AG04450 (cell line): Measurements from ENCODE around the gene ZNF143. TPM values are rescaled to one million over a fixed set of nuclear protein-coding genes. Genes with fewer than 3 reads are reported as not detected.
A peak's percentile ranks its signal among the peaks of the same experiment; 100 is the strongest.

ENCODE experiments used
- CTCF ChIA-PET: fragments of 300-600, 350-600 bp; formaldehyde crosslinking; extraction: SDS; loops from one replicate; lab custom pipeline; 2022; ENCODE audit warnings: antibody characterized with exemption, inconsistent platforms; lab: Charles Lee
- POLR2A ChIA-PET: fragments of 350-600 bp; formaldehyde crosslinking; extraction: SDS; loops from one replicate; lab custom pipeline; 2021; ENCODE audit warnings: antibody characterized with exemption, inconsistent platforms; lab: Yijun Ruan, JAX
- DNase-seq: peaks from one replicate; pipeline ENCODE4 v3.0.0-alpha.2; 2011; ENCODE audit warnings: low read depth, low spot score
- H3K27ac ChIP-seq: one replicate; pipeline ENCODE4 v1.5.1; 2012; ENCODE audit warnings: low read depth, low read length, control low read depth
- H3K27me3 ChIP-seq: one replicate; pipeline ENCODE4 v1.6.0; 2012; ENCODE audit warnings: low read length; ENCODE audit not compliant: control insufficient read depth, insufficient read depth
- H3K4me3 ChIP-seq: 2 replicates; pipeline ENCODE4 v1.5.1; 2011; ENCODE audit warnings: mild to moderate bottlenecking, low read depth, low read length, control low read depth
- H3K9me3 ChIP-seq: 2 replicates; pipeline ENCODE4 v1.5.1; 2012; ENCODE audit warnings: low read length; ENCODE audit not compliant: control insufficient read depth, insufficient read depth
- polyA plus RNA-seq: library from polyadenylated mRNA; depleted of rRNA; stranded (reverse); fragments of >200 nt; gene quantifications from 2 replicates; pipeline ENCODE4 v1.2.3, GENCODE V29; 2011
- TF ChIP-seq, protein P1 (sequence below): IDR thresholded peaks from 2 replicates; pipeline ENCODE4 v1.5.1; 2011; ENCODE audit warnings: low read depth, low read length, control low read depth, inconsistent platforms

The ZNF143 gene
- polyA plus RNA-seq, 1 experiment: 29.4 TPM

DNA sequence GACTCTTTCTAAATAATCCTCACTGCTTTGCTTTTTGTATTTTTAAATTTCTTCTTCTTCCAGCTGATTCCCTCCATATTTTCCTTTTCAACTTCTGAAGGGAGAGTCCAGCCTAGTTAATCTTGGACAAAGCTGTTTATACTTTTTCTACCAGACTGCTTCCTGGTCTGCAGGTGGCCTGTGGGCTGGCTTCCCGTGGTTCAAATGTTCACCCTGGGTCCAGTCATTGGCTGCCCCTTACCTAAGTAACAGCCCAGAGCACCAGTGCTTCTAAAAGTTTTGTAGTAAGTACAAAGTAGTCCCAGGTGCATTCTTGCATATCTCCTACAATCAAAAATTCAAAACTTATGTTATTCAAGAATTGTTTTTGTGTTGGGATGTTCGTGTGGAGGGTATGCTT is 19.1 kb downstream of the ZNF143 start:
- DNase-seq: no peak
- TF ChIP-seq, protein P1, sequence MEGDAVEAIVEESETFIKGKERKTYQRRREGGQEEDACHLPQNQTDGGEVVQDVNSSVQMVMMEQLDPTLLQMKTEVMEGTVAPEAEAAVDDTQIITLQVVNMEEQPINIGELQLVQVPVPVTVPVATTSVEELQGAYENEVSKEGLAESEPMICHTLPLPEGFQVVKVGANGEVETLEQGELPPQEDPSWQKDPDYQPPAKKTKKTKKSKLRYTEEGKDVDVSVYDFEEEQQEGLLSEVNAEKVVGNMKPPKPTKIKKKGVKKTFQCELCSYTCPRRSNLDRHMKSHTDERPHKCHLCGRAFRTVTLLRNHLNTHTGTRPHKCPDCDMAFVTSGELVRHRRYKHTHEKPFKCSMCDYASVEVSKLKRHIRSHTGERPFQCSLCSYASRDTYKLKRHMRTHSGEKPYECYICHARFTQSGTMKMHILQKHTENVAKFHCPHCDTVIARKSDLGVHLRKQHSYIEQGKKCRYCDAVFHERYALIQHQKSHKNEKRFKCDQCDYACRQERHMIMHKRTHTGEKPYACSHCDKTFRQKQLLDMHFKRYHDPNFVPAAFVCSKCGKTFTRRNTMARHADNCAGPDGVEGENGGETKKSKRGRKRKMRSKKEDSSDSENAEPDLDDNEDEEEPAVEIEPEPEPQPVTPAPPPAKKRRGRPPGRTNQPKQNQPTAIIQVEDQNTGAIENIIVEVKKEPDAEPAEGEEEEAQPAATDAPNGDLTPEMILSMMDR: no peak
- CTCF ChIA-PET: interaction anchor here (0.6 to 2.7 kb wide), 2 partner anchors 10 to 27 kb away, joined by 4 to 16 read pairs; no protein-coding TSS in a partner anchor
- POLR2A ChIA-PET: no interaction called here
- H3K4me3 ChIP-seq: no peak overlapping the region
- no peaks in the 10 kb centered on the region for H3K27me3 ChIP-seq
- no peaks in the 10 kb centered on the region for H3K9me3 ChIP-seq
- H3K27ac ChIP-seq: no peak overlapping the region

DNA sequence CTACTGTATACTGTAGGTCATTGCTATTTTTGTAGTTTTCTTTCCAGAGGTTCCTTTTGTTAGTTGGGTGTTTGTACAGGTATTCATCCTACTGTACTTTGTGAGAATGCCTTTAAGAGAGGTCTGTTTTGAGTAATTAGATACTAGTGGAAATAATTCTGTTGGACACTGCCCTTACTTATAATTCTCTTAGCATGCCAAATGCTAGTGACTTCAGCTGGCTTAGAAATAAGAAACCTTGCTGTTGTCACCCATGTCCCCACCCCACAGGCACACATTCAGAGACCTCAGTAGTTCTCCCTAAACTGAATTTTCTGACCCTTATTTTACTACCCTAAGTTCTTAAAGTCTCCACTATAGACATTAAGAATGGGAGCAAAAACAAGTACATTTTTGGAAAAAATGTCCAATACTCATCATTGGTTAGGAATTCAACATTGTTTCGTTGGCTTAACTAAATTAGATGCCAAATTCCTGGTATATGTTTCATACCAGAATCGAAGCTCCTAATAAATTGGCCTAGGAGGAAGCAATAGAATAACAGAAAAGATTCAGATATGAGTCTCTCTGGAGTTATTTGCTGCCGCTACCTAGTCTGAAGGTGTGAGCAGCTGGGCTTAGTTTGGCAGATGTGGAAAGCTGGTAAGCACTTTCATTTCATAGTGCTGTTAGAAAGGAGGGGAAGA is 28.4 kb downstream of the ZNF143 start:
- peak; percentile 23 for DNase-seq
- Histone ChIP-seq H3K4me3 (peak overlapping the region; percentile 20), H3K27me3 (no peaks in the 10 kb centered on the region), H3K9me3 (no peaks in the 10 kb centered on the region), H3K27ac (peak overlapping the region; percentile 63)
- ChIA-PET CTCF (interaction anchor here (6.8 kb wide), 1 partner anchor 17 kb away, joined by 61 read pairs; no protein-coding TSS in a partner anchor), POLR2A (interaction anchor here (0.9 to 2.1 kb wide), 4 partner anchors 9 to 84 kb away, joined by 3 to 27 read pairs (median 8); partner anchors contain the start of genes WEE1 and ZNF143)
- TF ChIP-seq, protein P1: no peak

DNA sequence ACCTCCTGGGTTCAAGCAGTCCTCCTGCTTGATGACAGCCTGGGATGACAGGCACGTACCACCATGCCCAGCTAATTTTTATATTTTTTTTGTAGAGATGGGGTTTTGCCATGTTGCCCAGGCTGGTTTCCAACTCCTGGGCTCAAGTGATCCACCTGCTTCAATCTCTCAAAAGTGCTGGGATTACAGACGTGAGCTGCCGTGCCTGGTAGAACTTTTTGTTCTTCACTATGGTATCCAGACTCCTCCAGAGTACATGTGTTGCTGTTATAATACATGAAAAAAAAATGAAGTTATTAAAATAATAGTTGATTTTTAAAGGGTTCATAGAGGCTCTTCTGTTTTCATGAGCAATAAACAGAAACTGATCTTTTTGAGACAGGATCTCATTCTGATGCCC is 29.6 kb downstream of the ZNF143 start:
- H3K9me3 ChIP-seq: no peaks in the 10 kb centered on the region
- POLR2A ChIA-PET: interaction anchor here (0.6 to 2.1 kb wide), 4 partner anchors 13 to 437 kb away, joined by 3 to 27 read pairs (median 8); partner anchors contain the start of gene ZNF143
- DNase-seq: no peak
- TF ChIP-seq, protein P1: no peak
- CTCF ChIA-PET: interaction anchor here (0.7 to 6.8 kb wide), 3 partner anchors 10 to 44 kb away, joined by 4 to 61 read pairs (median 5); no protein-coding TSS in a partner anchor
- no peak overlapping the region for H3K4me3 ChIP-seq
- H3K27ac ChIP-seq: no peak overlapping the region
- no peaks in the 10 kb centered on the region for H3K27me3 ChIP-seq

DNA sequence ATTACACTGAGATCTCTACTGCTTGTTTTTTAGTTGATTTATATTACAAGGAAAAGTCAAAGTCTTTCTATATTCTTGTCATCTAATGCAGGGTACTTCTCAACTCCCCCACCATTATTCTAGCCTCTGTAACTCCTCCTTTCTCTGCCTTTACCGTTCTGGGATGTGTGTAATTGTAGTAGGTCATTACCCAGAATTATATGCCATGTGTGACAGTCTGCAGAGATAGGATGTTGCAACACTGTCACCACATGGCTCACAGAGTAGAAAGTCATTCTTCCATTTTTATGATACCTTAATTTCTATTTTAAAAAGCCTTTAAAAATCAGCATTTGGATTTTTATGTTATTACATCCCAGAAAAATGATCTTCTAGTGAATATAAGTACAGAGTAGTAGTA is 32.7 kb downstream of the ZNF143 start:
- Histone ChIP-seq H3K27ac (no peak overlapping the region), H3K27me3 (no peaks in the 10 kb centered on the region), H3K9me3 (no peaks in the 10 kb centered on the region), H3K4me3 (no peak overlapping the region)
- DNase-seq: no peak
- TF ChIP-seq, protein P1: no peak
- CTCF ChIA-PET: interaction anchor here (6.8 kb wide), 1 partner anchor 13 kb away, joined by 61 read pairs; no protein-coding TSS in a partner anchor
- POLR2A ChIA-PET: interaction anchor here (0.6 kb wide), 1 partner anchor 91 kb away, joined by 8 read pairs; no protein-coding TSS in a partner anchor

DNA sequence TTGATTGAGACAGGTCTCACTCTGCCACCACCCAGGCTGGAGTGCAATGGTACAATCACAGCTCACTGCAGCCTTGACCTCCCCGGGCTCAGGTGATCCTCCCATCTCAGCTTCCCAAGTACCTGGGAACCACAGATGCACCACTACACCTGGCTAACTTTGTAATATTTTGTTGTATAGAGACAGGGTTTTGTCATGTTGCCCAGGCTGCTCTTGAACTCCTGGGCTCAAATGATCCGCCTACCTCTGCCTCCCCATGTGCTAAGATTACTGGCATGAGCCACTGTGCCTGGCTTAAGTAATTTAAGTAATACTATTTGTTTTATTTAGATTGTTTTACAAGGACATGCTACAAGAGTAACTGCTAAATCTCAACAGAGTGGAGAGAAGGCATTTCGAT is 33.5 kb downstream of the ZNF143 start:
- no peak for DNase-seq
- H3K9me3 ChIP-seq: no peaks in the 10 kb centered on the region
- POLR2A ChIA-PET: no interaction called here
- CTCF ChIA-PET: interaction anchor here (6.8 kb wide), 1 partner anchor 12 kb away, joined by 61 read pairs; no protein-coding TSS in a partner anchor
- TF ChIP-seq, protein P1: no peak
- no peak overlapping the region for H3K27ac ChIP-seq
- no peaks in the 10 kb centered on the region for H3K27me3 ChIP-seq
- H3K4me3 ChIP-seq: no peak overlapping the region
